Frontal cortex (tissue), 4 donors: Measurements from ENCODE around the gene KLHL14. TPM values are rescaled to one million over a fixed set of nuclear protein-coding genes. Genes with fewer than 3 reads are reported as not detected.

Experiments used
- DNase-seq, 2 donors: peaks; one replicate each; pipeline ENCODE4 v3.0.0; 2012; ENCODE audit warnings: low spot score in 2 of 2
- FAIRE-seq: peaks from 2 replicates; lab custom pipeline; 2012; peaks lifted over from hg19 to GRCh38; lab: Jason Lieb, UNC
- total RNA-seq: library from RNA; depleted of rRNA; stranded (reverse); fragments of >200 nt; gene quantifications from one replicate; pipeline ENCODE4 v1.2.3, GENCODE V29; 2014
- donor health status: control.
- donor health status: control.
- donor health status: control.

KLHL14 gene
- total RNA-seq, 1 donor from 2014 or later: 53.0 TPM

- DNase-seq (peak in 1 of 2 donors; percentile 13), FAIRE-seq (no peak)
Observed at GRCh38 chr18:32770666-32771168, 2.1 kb downstream of the KLHL14 start.

GRCh38 chr18:32770054-32770665 lies 2.7 kb downstream of the KLHL14 start:
- no peak for FAIRE-seq
- peak in 1 of 2 donors; percentile 16 for DNase-seq

GRCh38 chr18:32769586-32770053 lies 3.2 kb downstream of the KLHL14 start:
- DNase-seq (no peak), FAIRE-seq (no peak)

- DNase-seq (no peak), FAIRE-seq (no peak)
Observed at GRCh38 chr18:32769071-32769585, 3.7 kb downstream of the KLHL14 start.

GRCh38 chr18:32767400-32767799 lies 5.4 kb downstream of the KLHL14 start:
- DNase-seq (no peak), FAIRE-seq (no peak)

- DNase-seq: no peak
- FAIRE-seq: no peak
Observed at GRCh38 chr18:32764611-32765244, 8.1 kb downstream of the KLHL14 start.

GRCh38 chr18:32763293-32763692 lies 9.5 kb downstream of the KLHL14 start:
- FAIRE-seq: no peak
- no peak for DNase-seq

- DNase-seq: no peak
- no peak for FAIRE-seq
Observed at GRCh38 chr18:32761231-32761630, 11.6 kb downstream of the KLHL14 start.

- no peak for DNase-seq
- FAIRE-seq: no peak
Observed at GRCh38 chr18:32760391-32760790, 12.4 kb downstream of the KLHL14 start.

- DNase-seq: no peak
- no peak for FAIRE-seq
Observed at GRCh38 chr18:32759611-32760167, 13.1 kb downstream of the KLHL14 start.

GRCh38 chr18:32754508-32755263 lies 18.1 kb downstream of the KLHL14 start:
- DNase-seq (no peak), FAIRE-seq (no peak)

GRCh38 chr18:32753656-32754260 lies 19.1 kb downstream of the KLHL14 start:
- no peak for FAIRE-seq
- DNase-seq: no peak

GRCh38 chr18:32750328-32750727 lies 22.5 kb downstream of the KLHL14 start:
- no peak for DNase-seq
- FAIRE-seq: no peak

GRCh38 chr18:32749809-32750208 lies 23.0 kb downstream of the KLHL14 start:
- DNase-seq (no peak), FAIRE-seq (no peak)

GRCh38 chr18:32742579-32742978 lies 30.2 kb downstream of the KLHL14 start:
- DNase-seq: no peak
- FAIRE-seq: no peak

GRCh38 chr18:32735781-32736180 lies 37.0 kb downstream of the KLHL14 start:
- FAIRE-seq (no peak), DNase-seq (peak in 1 of 2 donors; percentile 7)

- DNase-seq: no peak
- no peak for FAIRE-seq
Observed at GRCh38 chr18:32734442-32734841, 38.4 kb downstream of the KLHL14 start.

- DNase-seq (no peak), FAIRE-seq (no peak)
Observed at GRCh38 chr18:32732165-32732564, 40.7 kb downstream of the KLHL14 start.

- no peak for DNase-seq
- no peak for FAIRE-seq
Observed at GRCh38 chr18:32730620-32731091, 42.2 kb downstream of the KLHL14 start.

GRCh38 chr18:32730068-32730467 lies 42.8 kb downstream of the KLHL14 start:
- no peak for FAIRE-seq

More at GRCh38 chr18:32730068-32730467, 42.8 kb downstream of the KLHL14 start:
- no peak for DNase-seq
